Measurements from ENCODE around the gene PCDHGA8. TPM values are rescaled to one million over a fixed set of nuclear protein-coding genes. Genes with fewer than 3 reads are reported as not detected.

PCDHGA8 gene
- polyA plus RNA-seq, 1 of the 3 experiments (the other 2 are of a cell fraction), result 0.12 TPM

GRCh38 chr5:141383345-141383744 lies 9.1 kb upstream of the PCDHGA8 start:
- Histone ChIP-seq H2AFZ (ENCODE audit: low read depth) (peak overlapping the region; percentile 76; the same call in 1 of the 2 replicates), H4K20me1 (ENCODE audit: insufficient read depth) (no peaks in the 10 kb centered on the region), H3K4me2 (peak overlapping the region; percentile 58; the same call in 1 of the 2 replicates), H3K36me3 (replicated peaks in 1 of 2; ENCODE audit: control insufficient read depth in 1 of 2, insufficient read depth in 2 of 2, low read length in 1 of 2) (peaks cover 0 to 4% of the 10 kb centered on the region in 2 experiments), H3F3A (replicated peaks; ENCODE audit: insufficient read depth) (no peaks in the 10 kb centered on the region), H3K27me3 (ENCODE audit: insufficient read depth) (no peaks in the 10 kb centered on the region), H3K4me3 (ENCODE audit: low read depth in 2 of 2, low read length in 1 of 2) (peak overlapping the region; percentile 53 to 62), H3K79me2 (ENCODE audit: insufficient read depth) (0 out of 2 replicates have a peak, but pooled peaks cover 5% of the 10 kb centered on the region), H3K9me3 (0 out of 2 replicates have a peak, but pooled peaks cover under 1% of the 10 kb centered on the region), H3K9me2 (no peaks in the 10 kb centered on the region), H3K9ac (no peak overlapping the region), H3K4me1 (ENCODE audit: control insufficient read depth in 1 of 2, insufficient read depth in 2 of 2, low read depth in 1 of 2, low read length in 1 of 2) (no peaks in the 10 kb centered on the region; a peak in 1 of 4 replicates), H3K27ac (ENCODE audit: low read depth in 2 of 2, low read length in 1 of 2) (no peak overlapping the region; a peak in 1 of 4 replicates)
- 64% methylated on average over 21 of the region's 21 CpGs for WGBS (ENCODE audit: low lambda C conversion rate)
- no peak for DNase-seq
- POLR2A ChIA-PET, result interaction anchor here (1.2 to 1.5 kb wide), 2 partner anchors 174 to 177 kb away, joined by 4 to 6 read pairs; no protein-coding TSS in a partner anchor
- CTCF ChIA-PET, result interaction anchor here (1.0 to 2.2 kb wide), 11 partner anchors 12 to 261 kb away, joined by 3 to 16 read pairs (median 5); partner anchors contain the start of genes PCDHB14 and PCDHB4
- no peak for TF ChIP-seq TCF12 (IDR thresholded peaks at IDR 0.05)
- TF ChIP-seq, protein P1, sequence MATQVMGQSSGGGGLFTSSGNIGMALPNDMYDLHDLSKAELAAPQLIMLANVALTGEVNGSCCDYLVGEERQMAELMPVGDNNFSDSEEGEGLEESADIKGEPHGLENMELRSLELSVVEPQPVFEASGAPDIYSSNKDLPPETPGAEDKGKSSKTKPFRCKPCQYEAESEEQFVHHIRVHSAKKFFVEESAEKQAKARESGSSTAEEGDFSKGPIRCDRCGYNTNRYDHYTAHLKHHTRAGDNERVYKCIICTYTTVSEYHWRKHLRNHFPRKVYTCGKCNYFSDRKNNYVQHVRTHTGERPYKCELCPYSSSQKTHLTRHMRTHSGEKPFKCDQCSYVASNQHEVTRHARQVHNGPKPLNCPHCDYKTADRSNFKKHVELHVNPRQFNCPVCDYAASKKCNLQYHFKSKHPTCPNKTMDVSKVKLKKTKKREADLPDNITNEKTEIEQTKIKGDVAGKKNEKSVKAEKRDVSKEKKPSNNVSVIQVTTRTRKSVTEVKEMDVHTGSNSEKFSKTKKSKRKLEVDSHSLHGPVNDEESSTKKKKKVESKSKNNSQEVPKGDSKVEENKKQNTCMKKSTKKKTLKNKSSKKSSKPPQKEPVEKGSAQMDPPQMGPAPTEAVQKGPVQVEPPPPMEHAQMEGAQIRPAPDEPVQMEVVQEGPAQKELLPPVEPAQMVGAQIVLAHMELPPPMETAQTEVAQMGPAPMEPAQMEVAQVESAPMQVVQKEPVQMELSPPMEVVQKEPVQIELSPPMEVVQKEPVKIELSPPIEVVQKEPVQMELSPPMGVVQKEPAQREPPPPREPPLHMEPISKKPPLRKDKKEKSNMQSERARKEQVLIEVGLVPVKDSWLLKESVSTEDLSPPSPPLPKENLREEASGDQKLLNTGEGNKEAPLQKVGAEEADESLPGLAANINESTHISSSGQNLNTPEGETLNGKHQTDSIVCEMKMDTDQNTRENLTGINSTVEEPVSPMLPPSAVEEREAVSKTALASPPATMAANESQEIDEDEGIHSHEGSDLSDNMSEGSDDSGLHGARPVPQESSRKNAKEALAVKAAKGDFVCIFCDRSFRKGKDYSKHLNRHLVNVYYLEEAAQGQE (IDR thresholded peaks at IDR 0.05; ENCODE audit: low read depth, low read length), result no peak

GRCh38 chr5:141384471-141385267 lies 7.8 kb upstream of the PCDHGA8 start:
- H3K4me1 ChIP-seq (ENCODE audit: control insufficient read depth in 1 of 2, insufficient read depth in 2 of 2, low read depth in 1 of 2, low read length in 1 of 2), result no peaks in the 10 kb centered on the region; a peak in 1 of 4 replicates
- ChIA-PET CTCF (interaction anchor here (1.6 to 1.7 kb wide), 2 partner anchors 65 to 140 kb away, joined by 3 read pairs; partner anchors contain the start of gene TAF7), POLR2A (no interaction called here)
- no peak for TF ChIP-seq TCF12 (IDR thresholded peaks at IDR 0.05)
- no peak for TF ChIP-seq ELF1 (IDR thresholded peaks at IDR 0.05)
- TF ChIP-seq GABPA (IDR thresholded peaks at IDR 0.05; ENCODE audit: low read depth), result no peak
- no peak for TF ChIP-seq FOSL2 (IDR thresholded peaks at IDR 0.05; ENCODE audit: borderline replicate concordance, low read depth)
- TF ChIP-seq YY1 (IDR thresholded peaks at IDR 0.05; ENCODE audit: low read depth), result no peak
- TF ChIP-seq NFIC (IDR thresholded peaks at IDR 0.05; ENCODE audit: borderline replicate concordance), result no peak
- TF ChIP-seq TAF1 (IDR thresholded peaks at IDR 0.05; ENCODE audit: borderline replicate concordance, low read depth, low read length), result no peak
- TF ChIP-seq RFX5 (IDR thresholded peaks at IDR 0.05; ENCODE audit: low read length), result no peak
- no peak for TF ChIP-seq USF2 (IDR thresholded peaks at IDR 0.05; ENCODE audit: borderline replicate concordance, low read depth, low read length)
- TF ChIP-seq MXI1 (IDR thresholded peaks at IDR 0.05; ENCODE audit: low read depth, low read length), result no peak
- TF ChIP-seq, protein P1 (IDR thresholded peaks at IDR 0.05; ENCODE audit: low read depth, low read length), result no peak
- TF ChIP-seq MEF2A (IDR thresholded peaks at IDR 0.05; ENCODE audit: borderline replicate concordance, low read depth), result no peak
- TF ChIP-seq POLR2AphosphoS5 (IDR thresholded peaks at IDR 0.05; ENCODE audit: low read depth, low read length), result no peak
- TF ChIP-seq SIN3A (IDR thresholded peaks at IDR 0.05; ENCODE audit: borderline replicate concordance, low read depth, low read length), result no peak
- no peak for TF ChIP-seq GATA2 (CRISPR knock-in tag; IDR thresholded peaks at IDR 0.05)
- H3K79me2 ChIP-seq (ENCODE audit: insufficient read depth), result 0 out of 2 replicates have a peak, but pooled peaks cover 5% of the 10 kb centered on the region
- H2AFZ ChIP-seq (ENCODE audit: low read depth), result no peak overlapping the region
- H3K9ac ChIP-seq, result no peak overlapping the region
- H3K9me3 ChIP-seq, result 0 out of 2 replicates have a peak, but pooled peaks cover 3% of the 10 kb centered on the region
- DNase-seq, result no peak
- no peak overlapping the region for H3K27ac ChIP-seq (ENCODE audit: low read depth in 2 of 2, low read length in 1 of 2)
- no peaks in the 10 kb centered on the region for H3K27me3 ChIP-seq (ENCODE audit: insufficient read depth)
- no peaks in the 10 kb centered on the region for H3K9me2 ChIP-seq
- H3K4me2 ChIP-seq, result no peak overlapping the region
- H3F3A ChIP-seq (replicated peaks; ENCODE audit: insufficient read depth), result no peaks in the 10 kb centered on the region
- H3K4me3 ChIP-seq (ENCODE audit: low read depth in 2 of 2, low read length in 1 of 2), result peak overlapping the region in 1 of 2 experiments; percentile 3; a peak in 1 of 4 replicates
- H4K20me1 ChIP-seq (ENCODE audit: insufficient read depth), result no peaks in the 10 kb centered on the region
- WGBS (ENCODE audit: low lambda C conversion rate), result 76% methylated on average over 34 of the region's 43 CpGs
- peaks cover 0 to 4% of the 10 kb centered on the region in 2 experiments for H3K36me3 ChIP-seq (replicated peaks in 1 of 2; ENCODE audit: control insufficient read depth in 1 of 2, insufficient read depth in 2 of 2, low read length in 1 of 2)
